SJSA1 (cell line): ENCODE results near the gene LRMDA. TPM values are rescaled to one million over a fixed set of nuclear protein-coding genes. Genes with fewer than 3 reads are reported as not detected.

Experiments
- DNase-seq, 2 experiments: peaks; one replicate each; pipeline ENCODE4 v3.0.0-alpha.2; 2015 to 2020; ENCODE audit warnings: low spot score in 2 of 2, low read depth in 1 of 2
- H3K27ac ChIP-seq: fragments of 250-450 bp; sonication (Bioruptor Pico); 2 replicates; pipeline ENCODE4 v1.5.1; 2020; ENCODE audit warnings: mild to moderate bottlenecking, moderate library complexity
- H3K27me3 ChIP-seq: fragments of 250-450 bp; sonication (Bioruptor Pico); replicated peaks from 2 replicates; pipeline ENCODE4 v1.5.1; 2020; ENCODE audit warnings: mild to moderate bottlenecking, moderate library complexity
- H3K36me3 ChIP-seq: fragments of 250-450 bp; sonication (Bioruptor Pico); 2 replicates; pipeline ENCODE4 v1.5.1; 2020; ENCODE audit warnings: mild to moderate bottlenecking
- H3K4me1 ChIP-seq: fragments of 250-450 bp; sonication (Bioruptor Pico); replicated peaks from 2 replicates; pipeline ENCODE4 v1.6.1; 2021; ENCODE audit warnings: mild to moderate bottlenecking
- H3K4me3 ChIP-seq: fragments of 250-450 bp; sonication (Bioruptor Pico); 2 replicates; pipeline ENCODE4 v1.5.1; 2020; ENCODE audit warnings: mild to moderate bottlenecking
- H3K9me3 ChIP-seq: fragments of 250-450 bp; sonication (Bioruptor Pico); replicated peaks from 2 replicates; pipeline ENCODE4 v1.5.1; 2020; ENCODE audit warnings: mild to moderate bottlenecking
- total RNA-seq: library from RNA; depleted of rRNA; stranded (reverse); fragments of >200 nt; shearing (Covaris generic); gene quantifications from 2 replicates; pipeline ENCODE4 v1.2.3, GENCODE V29; 2014

Gene LRMDA
- total RNA-seq, 1 experiment from 2014 or later = not detected

GRCh38 chr10:76071653-76072365, 640.4 kb downstream of the LRMDA start:
- H3K27ac ChIP-seq = no peak overlapping the region
- no peak for DNase-seq
- H3K4me3 ChIP-seq = no peak overlapping the region
- no peaks in the 10 kb centered on the region for H3K27me3 ChIP-seq
- H3K4me1 ChIP-seq = no peaks in the 10 kb centered on the region
- no peaks in the 10 kb centered on the region for H3K36me3 ChIP-seq
- H3K9me3 ChIP-seq = no peaks in the 10 kb centered on the region

GRCh38 chr10:76072384-76072783, 641.0 kb downstream of the LRMDA start:
- Histone ChIP-seq H3K4me3 (no peak overlapping the region), H3K27ac (no peak overlapping the region), H3K4me1 (no peaks in the 10 kb centered on the region), H3K27me3 (no peaks in the 10 kb centered on the region), H3K36me3 (no peaks in the 10 kb centered on the region), H3K9me3 (no peaks in the 10 kb centered on the region)
- DNase-seq = no peak

GRCh38 chr10:76073524-76073923, 642.1 kb downstream of the LRMDA start:
- no peak overlapping the region for H3K4me3 ChIP-seq
- H3K27me3 ChIP-seq = no peaks in the 10 kb centered on the region
- DNase-seq = no peak
- H3K4me1 ChIP-seq = no peaks in the 10 kb centered on the region
- H3K9me3 ChIP-seq = no peaks in the 10 kb centered on the region
- no peaks in the 10 kb centered on the region for H3K36me3 ChIP-seq
- H3K27ac ChIP-seq = no peak overlapping the region

- Histone ChIP-seq H3K4me1 (no peaks in the 10 kb centered on the region), H3K27me3 (no peaks in the 10 kb centered on the region), H3K9me3 (no peaks in the 10 kb centered on the region), H3K27ac (no peak overlapping the region), H3K36me3 (no peaks in the 10 kb centered on the region), H3K4me3 (no peak overlapping the region)
- no peak for DNase-seq
Observed at GRCh38 chr10:76074659-76075058, 643.2 kb downstream of the LRMDA start.

- Histone ChIP-seq H3K27ac (no peak overlapping the region), H3K36me3 (no peaks in the 10 kb centered on the region), H3K4me1 (no peaks in the 10 kb centered on the region), H3K9me3 (no peaks in the 10 kb centered on the region), H3K27me3 (no peaks in the 10 kb centered on the region), H3K4me3 (no peak overlapping the region)
- DNase-seq = no peak
Observed at GRCh38 chr10:76080451-76080850, 649.0 kb downstream of the LRMDA start.

- no peak overlapping the region for H3K4me3 ChIP-seq
- H3K27ac ChIP-seq = no peak overlapping the region
- H3K9me3 ChIP-seq = no peaks in the 10 kb centered on the region
- no peaks in the 10 kb centered on the region for H3K27me3 ChIP-seq
- H3K36me3 ChIP-seq = no peaks in the 10 kb centered on the region
- no peak for DNase-seq
- no peaks in the 10 kb centered on the region for H3K4me1 ChIP-seq
Observed at GRCh38 chr10:76080991-76081390, 649.6 kb downstream of the LRMDA start.

- no peak for DNase-seq
- Histone ChIP-seq H3K4me3 (no peak overlapping the region), H3K9me3 (no peaks in the 10 kb centered on the region), H3K4me1 (no peaks in the 10 kb centered on the region), H3K36me3 (no peaks in the 10 kb centered on the region), H3K27me3 (no peaks in the 10 kb centered on the region), H3K27ac (no peak overlapping the region)
Observed at GRCh38 chr10:76082232-76082631, 650.8 kb downstream of the LRMDA start.

GRCh38 chr10:76082956-76083355, 651.5 kb downstream of the LRMDA start:
- H3K9me3 ChIP-seq = no peaks in the 10 kb centered on the region
- no peaks in the 10 kb centered on the region for H3K36me3 ChIP-seq
- no peak overlapping the region for H3K4me3 ChIP-seq
- DNase-seq = no peak
- no peaks in the 10 kb centered on the region for H3K4me1 ChIP-seq
- H3K27ac ChIP-seq = no peak overlapping the region
- no peaks in the 10 kb centered on the region for H3K27me3 ChIP-seq

GRCh38 chr10:76085002-76085816, 653.8 kb downstream of the LRMDA start:
- H3K4me3 ChIP-seq = no peak overlapping the region
- H3K27ac ChIP-seq = no peak overlapping the region
- DNase-seq = no peak
- H3K27me3 ChIP-seq = no peaks in the 10 kb centered on the region
- H3K36me3 ChIP-seq = no peaks in the 10 kb centered on the region
- H3K9me3 ChIP-seq = no peaks in the 10 kb centered on the region
- no peaks in the 10 kb centered on the region for H3K4me1 ChIP-seq

- Histone ChIP-seq H3K27ac (no peak overlapping the region), H3K36me3 (no peaks in the 10 kb centered on the region), H3K4me1 (no peaks in the 10 kb centered on the region), H3K4me3 (no peak overlapping the region), H3K27me3 (no peaks in the 10 kb centered on the region), H3K9me3 (no peaks in the 10 kb centered on the region)
- no peak for DNase-seq
Observed at GRCh38 chr10:76085817-76086167, 654.4 kb downstream of the LRMDA start.

- no peaks in the 10 kb centered on the region for H3K9me3 ChIP-seq
- DNase-seq = no peak
- H3K27me3 ChIP-seq = no peaks in the 10 kb centered on the region
- no peak overlapping the region for H3K27ac ChIP-seq
- no peaks in the 10 kb centered on the region for H3K4me1 ChIP-seq
- no peak overlapping the region for H3K4me3 ChIP-seq
- no peaks in the 10 kb centered on the region for H3K36me3 ChIP-seq
Observed at GRCh38 chr10:76086170-76086760, 654.8 kb downstream of the LRMDA start.

- no peak for DNase-seq
- Histone ChIP-seq H3K36me3 (no peaks in the 10 kb centered on the region), H3K27me3 (no peaks in the 10 kb centered on the region), H3K27ac (no peak overlapping the region), H3K4me3 (no peak overlapping the region), H3K9me3 (no peaks in the 10 kb centered on the region), H3K4me1 (no peaks in the 10 kb centered on the region)
Observed at GRCh38 chr10:76086761-76087639, 655.6 kb downstream of the LRMDA start.

- no peaks in the 10 kb centered on the region for H3K36me3 ChIP-seq
- H3K27ac ChIP-seq = no peak overlapping the region
- H3K4me3 ChIP-seq = no peak overlapping the region
- H3K4me1 ChIP-seq = no peaks in the 10 kb centered on the region
- H3K9me3 ChIP-seq = no peaks in the 10 kb centered on the region
- H3K27me3 ChIP-seq = no peaks in the 10 kb centered on the region
- no peak for DNase-seq
Observed at GRCh38 chr10:76088008-76088407, 656.6 kb downstream of the LRMDA start.
